Measurements from ENCODE around the gene ASB4.

- TF ChIP-seq CTCF (IDR thresholded peaks at IDR 0.05) (no peak), POLR2A (IDR thresholded peaks at IDR 0.05) (no peak)
Measured at GRCh38 chr7:95493247-95493646, 7.5 kb downstream of the ASB4 start.

Measured in esophagus squamous epithelium (tissue), 4 donors.